22Rv1 (cell line): Measurements from ENCODE around the gene TCERG1L.

Experiments
- H3K27ac ChIP-seq: fragments of 450-650 bp; 2 replicates; pipeline ENCODE4 v1.5.1; 2017
- CTCF ChIP-seq: fragments of 450-650 bp; IDR thresholded peaks from 2 replicates; pipeline ENCODE4 v1.5.1; 2017; ENCODE audit warnings: mild to moderate bottlenecking
- ZFX ChIP-seq: fragments of 450-650 bp; IDR thresholded peaks from 2 replicates; pipeline ENCODE4 v1.6.1; 2017; ENCODE audit warnings: antibody characterized with exemption, borderline replicate concordance

TCERG1L gene

GRCh38 chr10:131092876-131093275, 218.6 kb downstream of the TCERG1L start:
- no peak overlapping the region for H3K27ac ChIP-seq
- TF ChIP-seq CTCF, result no peak
- TF ChIP-seq ZFX, result no peak

- H3K27ac ChIP-seq, result no peak overlapping the region
- TF ChIP-seq ZFX (no peak), CTCF (no peak)
Measured at GRCh38 chr10:131092386-131092785, 219.1 kb downstream of the TCERG1L start.

GRCh38 chr10:131091682-131092081, 219.8 kb downstream of the TCERG1L start:
- no peak overlapping the region for H3K27ac ChIP-seq
- TF ChIP-seq ZFX, result no peak
- no peak for TF ChIP-seq CTCF

GRCh38 chr10:131090761-131091661, 220.5 kb downstream of the TCERG1L start:
- H3K27ac ChIP-seq, result no peak overlapping the region
- TF ChIP-seq CTCF, result no peak
- no peak for TF ChIP-seq ZFX

GRCh38 chr10:131089861-131090260, 221.7 kb downstream of the TCERG1L start:
- TF ChIP-seq CTCF (no peak), ZFX (no peak)
- H3K27ac ChIP-seq, result no peak overlapping the region

GRCh38 chr10:131089150-131089549, 222.4 kb downstream of the TCERG1L start:
- H3K27ac ChIP-seq, result no peak overlapping the region
- no peak for TF ChIP-seq CTCF
- no peak for TF ChIP-seq ZFX

GRCh38 chr10:131088619-131089018, 222.9 kb downstream of the TCERG1L start:
- TF ChIP-seq ZFX, result no peak
- peak; percentile 60 for TF ChIP-seq CTCF
- no peak overlapping the region for H3K27ac ChIP-seq
